DND-41 (cell line): Measurements from ENCODE around the gene GAN.

Experiments
- ATAC-seq: fragments of 200-7000 bp; cut with Tn5 transposase; 3 replicates; pipeline ENCODE4 v1.9.1; 2021; ENCODE audit warnings: low read depth; ENCODE audit not compliant: insufficient read depth
- DNase-seq: peaks from one replicate; pipeline ENCODE4 v3.0.0-alpha.2; 2020
- H2AFZ ChIP-seq: 2 replicates; pipeline ENCODE4 v1.6.0; 2012; ENCODE audit warnings: low read depth, low read length
- H3K27ac ChIP-seq: 2 replicates; pipeline ENCODE4 v1.5.1; 2012; ENCODE audit warnings: low read length, inconsistent platforms
- H3K27me3 ChIP-seq: fragments of 200-600 bp; sonication (generic); 2 replicates; pipeline ENCODE4 v1.6.0; 2012; ENCODE audit warnings: low read length, mild to moderate bottlenecking, inconsistent platforms; ENCODE audit not compliant: insufficient read depth, poor library complexity
- H3K36me3 ChIP-seq: 2 replicates; pipeline ENCODE4 v1.5.1; 2012; ENCODE audit warnings: low read length, inconsistent platforms; ENCODE audit not compliant: insufficient read depth
- H3K4me1 ChIP-seq: 2 replicates; pipeline ENCODE4 v1.5.1; 2012; ENCODE audit warnings: mild to moderate bottlenecking, low read length; ENCODE audit not compliant: insufficient read depth
- H3K4me2 ChIP-seq: 2 replicates; pipeline ENCODE4 v1.6.0; 2012; ENCODE audit warnings: mild to moderate bottlenecking, moderate library complexity, low read length, inconsistent platforms; ENCODE audit not compliant: insufficient read depth
- H3K4me3 ChIP-seq, 2 experiments: fragments of 200-600 bp in 1 of 2; shearing (Covaris generic) in 1 of 2; 2 replicates each; pipeline ENCODE4 v1.5.1; 2012 to 2016; ENCODE audit warnings: inconsistent platforms in 2 of 2, low read length in 2 of 2, mild to moderate bottlenecking in 2 of 2, low read depth in 1 of 2, moderate library complexity in 1 of 2
- H3K79me2 ChIP-seq: 2 replicates; pipeline ENCODE4 v1.6.0; 2012; ENCODE audit warnings: low read length, inconsistent platforms; ENCODE audit not compliant: insufficient read depth
- H3K9ac ChIP-seq: 2 replicates; pipeline ENCODE4 v1.6.0; 2012; ENCODE audit warnings: low read depth, mild to moderate bottlenecking, inconsistent platforms, low read length, moderate library complexity
- H3K9me3 ChIP-seq: 2 replicates; pipeline ENCODE4 v1.5.1; 2012; ENCODE audit warnings: low read length, moderate library complexity, mild to moderate bottlenecking, inconsistent platforms; ENCODE audit not compliant: insufficient read depth, severe bottlenecking
- H4K20me1 ChIP-seq: 2 replicates; pipeline ENCODE4 v1.6.0; 2012; ENCODE audit warnings: low read length; ENCODE audit not compliant: insufficient read depth
- CTCF ChIP-seq: IDR thresholded peaks from 2 replicates; pipeline ENCODE4 v1.5.1; 2012; ENCODE audit warnings: borderline replicate concordance, low read length, moderate library complexity, mild to moderate bottlenecking; ENCODE audit not compliant: poor library complexity, severe bottlenecking; ENCODE audit errors: extremely low read depth
- EZH2 ChIP-seq: IDR thresholded peaks from 3 replicates; pipeline ENCODE4 v1.6.1; 2012; ENCODE audit warnings: borderline replicate concordance, low read depth, mild to moderate bottlenecking, moderate library complexity, low read length, inconsistent platforms; ENCODE audit not compliant: severe bottlenecking

The GAN gene

GRCh38 chr16:81266680-81267095 lies 48.1 kb upstream of the GAN start:
- Histone ChIP-seq H2AFZ (no peak overlapping the region), H3K79me2 (no peaks in the 10 kb centered on the region), H3K27me3 (no peaks in the 10 kb centered on the region), H4K20me1 (no peaks in the 10 kb centered on the region), H3K4me2 (no peak overlapping the region), H3K27ac (no peak overlapping the region), H3K9ac (no peak overlapping the region), H3K4me3 (no peak overlapping the region), H3K9me3 (no peaks in the 10 kb centered on the region), H3K4me1 (no peaks in the 10 kb centered on the region; the same call in 1 of the 2 replicates), H3K36me3 (no peaks in the 10 kb centered on the region)
- DNase-seq = peak; percentile 36
- peak; percentile 78 for ATAC-seq
- no peak for TF ChIP-seq CTCF
- no peak for TF ChIP-seq EZH2

- H3K9me3 ChIP-seq = no peaks in the 10 kb centered on the region
- no peaks in the 10 kb centered on the region for H3K79me2 ChIP-seq
- no peaks in the 10 kb centered on the region for H4K20me1 ChIP-seq
- H3K4me2 ChIP-seq = no peak overlapping the region
- no peak overlapping the region for H3K4me3 ChIP-seq
- no peak overlapping the region for H2AFZ ChIP-seq
- H3K27me3 ChIP-seq = no peaks in the 10 kb centered on the region
- ATAC-seq (no peak), DNase-seq (no peak)
- TF ChIP-seq CTCF = no peak
- no peak for TF ChIP-seq EZH2
- no peaks in the 10 kb centered on the region; the same call in 1 of the 2 replicates for H3K4me1 ChIP-seq
- no peak overlapping the region for H3K27ac ChIP-seq
- H3K9ac ChIP-seq = no peak overlapping the region
- no peaks in the 10 kb centered on the region for H3K36me3 ChIP-seq
Measured at GRCh38 chr16:81268509-81268908, 46.3 kb upstream of the GAN start.

DNA sequence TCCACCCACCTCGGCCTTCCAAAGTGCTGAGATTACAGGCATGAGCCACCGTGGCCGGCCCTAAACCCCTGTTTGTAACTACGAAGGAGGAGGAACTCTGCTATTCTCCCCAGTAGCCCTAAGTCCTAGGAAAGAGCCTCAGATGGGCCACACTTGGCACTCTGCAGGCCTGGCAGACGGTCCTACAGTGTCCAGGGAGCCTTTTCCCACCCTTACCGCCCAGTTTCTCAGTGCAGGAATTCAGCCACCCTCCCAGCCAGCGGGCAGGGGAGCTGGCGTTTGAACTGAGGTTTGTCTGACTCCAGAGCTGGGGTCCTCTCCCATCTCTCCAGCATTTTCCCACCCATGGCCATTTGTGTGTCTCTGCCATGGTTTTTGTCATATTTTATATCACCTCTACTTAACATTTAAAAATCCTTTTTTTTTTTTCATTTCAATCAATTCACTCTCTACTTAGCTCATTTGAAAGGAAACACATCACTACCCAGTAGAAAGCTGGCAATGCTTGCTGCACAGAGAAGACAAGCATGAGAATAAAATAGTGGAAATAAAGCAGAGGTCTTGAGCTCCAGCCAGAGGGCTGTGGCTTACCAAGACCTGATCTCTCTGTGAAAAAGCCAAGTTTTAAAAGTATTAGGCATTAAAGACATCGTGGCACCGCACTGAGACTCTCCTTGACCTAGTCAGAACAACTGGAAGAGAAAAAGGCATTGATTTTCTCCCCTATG lies 41.4 kb upstream of the GAN start:
- DNase-seq (no peak), ATAC-seq (no peak)
- Histone ChIP-seq H3K4me1 (no peaks in the 10 kb centered on the region), H3K4me3 (no peak overlapping the region), H2AFZ (no peak overlapping the region), H3K9ac (no peak overlapping the region), H3K36me3 (no peaks in the 10 kb centered on the region), H3K79me2 (no peaks in the 10 kb centered on the region), H4K20me1 (no peaks in the 10 kb centered on the region), H3K4me2 (no peak overlapping the region), H3K27me3 (peaks cover 2% of the 10 kb centered on the region), H3K27ac (no peak overlapping the region), H3K9me3 (no peaks in the 10 kb centered on the region)
- no peak for TF ChIP-seq EZH2
- no peak for TF ChIP-seq CTCF
